GM12878 (cell line): Measurements from ENCODE around the gene RTN3. TPM values are rescaled to one million over a fixed set of nuclear protein-coding genes. Genes with fewer than 3 reads are reported as not detected.

Source experiments
- ATAC-seq: fragments of 200-7000 bp; cut with Tn5 transposase; 3 replicates; pipeline ENCODE4 v1.9.1; 2020; ENCODE audit warnings: mild to moderate bottlenecking, moderate library complexity
- BruUV-seq: library from RNA; stranded (reverse); fragments of 400-500 nt; replicated peaks from 2 replicates; lab custom pipeline; 2021; lab: Mats Ljungman, UMichigan
- CTCF ChIA-PET: fragments of 300-600 bp; sonication (Branson Sonifier 250); formaldehyde crosslinking; extraction: SDS; loops from one replicate; lab custom pipeline; 2021; ENCODE audit warnings: inconsistent platforms; lab: Yijun Ruan, JAX
- POLR2A ChIA-PET: fragments of 350-600 bp; formaldehyde crosslinking; extraction: SDS; loops from one replicate; lab custom pipeline; 2021; ENCODE audit warnings: inconsistent platforms; lab: Charles Lee
- RAD21 ChIA-PET: fragments of 300-600 bp; sonication (Branson Sonifier 250); formaldehyde crosslinking; loops from one replicate; lab custom pipeline; 2023; ENCODE audit warnings: antibody characterized with exemption; ENCODE audit not compliant: unreplicated experiment; lab: Charles Lee
- SMC1A ChIA-PET: fragments of 300-600 bp; sonication (Branson Sonifier 250); formaldehyde crosslinking; loops from one replicate; lab custom pipeline; 2023; ENCODE audit not compliant: unreplicated experiment, uncharacterized antibody; lab: Charles Lee
- DNase-seq: peaks from one replicate; pipeline ENCODE4 v3.0.0-alpha.2; 2011; ENCODE audit warnings: low read depth, low spot score
- FAIRE-seq: peaks from 3 replicates; lab custom pipeline; 2011; peaks lifted over from hg19 to GRCh38; lab: Jason Lieb, UNC
- H2AFZ ChIP-seq: 2 replicates; pipeline ENCODE4 v1.6.0; 2011; ENCODE audit warnings: low read depth, low read length, control low read depth; ENCODE audit not compliant: control insufficient read depth
- H3K27ac ChIP-seq: 2 replicates; pipeline ENCODE4 v1.5.1; 2011; ENCODE audit warnings: control low read depth; ENCODE audit not compliant: control insufficient read depth, insufficient read depth
- H3K27me3 ChIP-seq, 2 experiments: replicated peaks in 1 of 2; 2 replicates each; pipeline versions ENCODE4 v1.6.0 to v1.6.1; 2011; ENCODE audit warnings: low read length in 1 of 2; ENCODE audit not compliant: control insufficient read depth in 2 of 2, insufficient read depth in 2 of 2
- H3K36me3 ChIP-seq, 2 experiments: 2 replicates each; pipeline ENCODE4 v1.5.1; 2011; ENCODE audit warnings: low read length in 1 of 2; ENCODE audit not compliant: control insufficient read depth in 2 of 2, insufficient read depth in 2 of 2
- H3K4me1 ChIP-seq: 2 replicates; pipeline ENCODE4 v1.6.1; 2011; ENCODE audit warnings: mild to moderate bottlenecking, low read length, moderate library complexity, mixed read lengths; ENCODE audit not compliant: control insufficient read depth, insufficient read depth
- H3K4me2 ChIP-seq: 2 replicates; pipeline ENCODE4 v1.6.0; 2011; ENCODE audit warnings: control low read depth; ENCODE audit not compliant: control insufficient read depth, insufficient read depth
- H3K4me3 ChIP-seq: fragments of 200-600 bp; sonication (generic); 2 replicates; pipeline ENCODE4 v1.5.1; 2016
- H3K79me2 ChIP-seq: 2 replicates; pipeline ENCODE4 v1.6.0; 2011; ENCODE audit warnings: low read length; ENCODE audit not compliant: control insufficient read depth, insufficient read depth
- H3K9ac ChIP-seq: 2 replicates; pipeline ENCODE4 v1.8.0; 2011; ENCODE audit warnings: low read length, control low read depth, mixed read lengths; ENCODE audit not compliant: control insufficient read depth, insufficient read depth
- H3K9me3 ChIP-seq: replicated peaks from 3 replicates; pipeline ENCODE4 v1.5.1; 2011; ENCODE audit warnings: mild to moderate bottlenecking, low read length; ENCODE audit not compliant: control insufficient read depth, insufficient read depth
- H4K20me1 ChIP-seq: 2 replicates; pipeline ENCODE4 v1.6.0; 2011; ENCODE audit not compliant: control insufficient read depth, insufficient read depth
- ATF7 ChIP-seq: fragments of 450-650 bp; IDR thresholded peaks from 2 replicates; pipeline ENCODE4 v1.6.1; 2016; ENCODE audit warnings: low read depth, mild to moderate bottlenecking
- CHD1 ChIP-seq: IDR thresholded peaks from 2 replicates; pipeline ENCODE4 v1.6.1; 2012; ENCODE audit warnings: low read depth, low read length, improper control_type of control experiment
- FOXM1 ChIP-seq: IDR thresholded peaks from 2 replicates; pipeline ENCODE4 v1.6.1; 2012; ENCODE audit warnings: low read depth, mild to moderate bottlenecking, inconsistent platforms, low read length, moderate library complexity
- HDGF ChIP-seq: fragments of 450-650 bp; IDR thresholded peaks from 2 replicates; pipeline ENCODE4 v1.6.1; 2016; ENCODE audit warnings: antibody characterized with exemption
- IRF3 ChIP-seq: fragments of 450-650 bp; IDR thresholded peaks from 2 replicates; pipeline ENCODE4 v1.6.1; 2014; ENCODE audit warnings: mild to moderate bottlenecking
- JUNB ChIP-seq: IDR thresholded peaks from 2 replicates; pipeline ENCODE4 v1.6.1; 2016; ENCODE audit warnings: antibody characterized with exemption, mild to moderate bottlenecking
- MLLT1 ChIP-seq: fragments of 450-650 bp; IDR thresholded peaks from 2 replicates; pipeline ENCODE4 v1.6.1; 2016; ENCODE audit warnings: mild to moderate bottlenecking
- NFYB ChIP-seq: IDR thresholded peaks from 2 replicates; pipeline ENCODE4 v1.6.1; 2011; ENCODE audit warnings: low read depth, mild to moderate bottlenecking, low read length, improper control_type of control experiment, moderate library complexity; ENCODE audit not compliant: insufficient read depth
- RAD51 ChIP-seq: fragments of 450-650 bp; IDR thresholded peaks from 2 replicates; pipeline ENCODE4 v1.6.1; 2016; ENCODE audit warnings: moderate library complexity, mild to moderate bottlenecking, inconsistent platforms
- SREBF1 ChIP-seq: IDR thresholded peaks from 2 replicates; pipeline ENCODE4 v1.6.1; 2012; ENCODE audit warnings: mild to moderate bottlenecking, low read length
- STAT1 ChIP-seq: fragments of 450-650 bp; conservative IDR thresholded peaks from 2 replicates; pipeline ENCODE4 v1.6.1; 2014; ENCODE audit warnings: antibody characterized with exemption, mild to moderate bottlenecking
- TAF1 ChIP-seq: IDR thresholded peaks from 2 replicates; pipeline ENCODE4 v1.6.1; 2011; ENCODE audit warnings: mild to moderate bottlenecking, low read depth, low read length, borderline replicate concordance
- TBL1XR1 ChIP-seq: IDR thresholded peaks from 2 replicates; pipeline ENCODE4 v1.6.1; 2012; ENCODE audit warnings: low read depth, low read length, improper control_type of control experiment
- YBX1 ChIP-seq: fragments of 450-650 bp; IDR thresholded peaks from 2 replicates; pipeline ENCODE4 v1.6.1; 2016; ENCODE audit warnings: antibody characterized with exemption
- ZNF622 ChIP-seq: fragments of 450-650 bp; IDR thresholded peaks from 2 replicates; pipeline ENCODE4 v1.6.1; 2017; ENCODE audit warnings: mild to moderate bottlenecking, inconsistent platforms
- WGBS: methylation state at CpG from one replicate; pipeline ENCODE4 v1.1.6; 2016; ENCODE audit warnings: low lambda C conversion rate; ENCODE audit not compliant: insufficient replicate concordance, insufficient coverage; ENCODE audit errors: missing lambda C conversion rate; 5-methylcytosine and 5-hydroxymethylcytosine counted together
- in situ Hi-C: fragments of 300-500 bp; cut with MboI; formaldehyde crosslinking; loops from 9 replicates; pipeline ENCODE4 v1.14.3; 2018; ENCODE audit warnings: mixed read lengths
- intact Hi-C: fragments of 100-400 bp; cut with micrococcal nuclease; formaldehyde crosslinking; loops from one replicate; pipeline ENCODE4 v1.14.2; 2022; ENCODE audit not compliant: unreplicated experiment
- polyA plus RNA-seq, 11 experiments: library from polyadenylated mRNA; depleted of rRNA in 4 of 11; unstranded in 6 of 11; stranded (reverse) in 5 of 11; fragments of >200 nt; fragmentation: Nextera tagmentation in 4 of 11; fragmentation: Illumina TruSeq in 1 of 11; extraction: Ambion mirVana in 4 of 11; extraction: Trizol in 1 of 11; gene quantifications; 1 replicate in 1 of 11; 2 replicates in 10 of 11; pipeline versions ENCODE4 v1.2.1 to v1.2.3, GENCODE V29; 2011 to 2016; ENCODE audit warnings: inconsistent platforms in 2 of 11, missing spikeins in 2 of 11, low read depth in 1 of 11
- total RNA-seq, 4 experiments: library from RNA; depleted of rRNA in 3 of 4; stranded (reverse); fragments of >200 nt in 3 of 4; fragmentation: Illumina TruSeq in 1 of 4; extraction: Trizol in 1 of 4; gene quantifications; 2 replicates each; pipeline versions ENCODE4 v1.2.1 to v1.2.3, GENCODE V29; 2013 to 2021
- TF ChIP-seq, protein P1 (sequence below): fragments of 450-650 bp; IDR thresholded peaks from 2 replicates; pipeline ENCODE4 v1.6.1; 2017; ENCODE audit warnings: mild to moderate bottlenecking, moderate library complexity
- TF ChIP-seq, protein P2 (sequence below): IDR thresholded peaks from 2 replicates; pipeline ENCODE4 v1.6.1; 2012; ENCODE audit warnings: low read length, inconsistent platforms

RTN3 gene
- total and polyA plus RNA-seq, 10 of the 15 experiments (the other 5 are each of a cell fraction or from before 2014, with no cell fraction given), result 22.9 to 64.2 (median 47.0) TPM

DNA sequence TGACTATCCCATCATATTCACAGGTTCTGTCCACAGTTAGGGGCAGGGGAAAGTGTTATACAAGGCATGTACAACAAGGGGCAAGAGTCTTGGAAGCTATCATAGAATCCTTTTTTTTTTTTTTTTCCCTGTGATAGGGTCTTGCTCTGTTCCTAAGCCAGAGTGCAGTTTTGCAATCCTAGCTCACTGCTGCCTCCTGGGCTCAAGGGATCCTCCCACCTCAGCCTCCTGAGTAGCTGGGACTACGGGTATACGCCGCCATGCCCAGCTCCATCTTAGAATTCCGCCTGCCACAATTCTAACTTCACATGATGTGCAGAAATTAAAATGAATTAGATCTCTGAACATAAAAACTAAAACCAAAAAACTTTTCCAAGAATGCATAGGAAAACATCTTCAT lies 55.6 kb downstream of the RTN3 start (continued):
- TF ChIP-seq RAD51 (no peak), TAF1 (no peak), TBL1XR1 (no peak), HDGF (no peak)
- TF ChIP-seq, protein P1, sequence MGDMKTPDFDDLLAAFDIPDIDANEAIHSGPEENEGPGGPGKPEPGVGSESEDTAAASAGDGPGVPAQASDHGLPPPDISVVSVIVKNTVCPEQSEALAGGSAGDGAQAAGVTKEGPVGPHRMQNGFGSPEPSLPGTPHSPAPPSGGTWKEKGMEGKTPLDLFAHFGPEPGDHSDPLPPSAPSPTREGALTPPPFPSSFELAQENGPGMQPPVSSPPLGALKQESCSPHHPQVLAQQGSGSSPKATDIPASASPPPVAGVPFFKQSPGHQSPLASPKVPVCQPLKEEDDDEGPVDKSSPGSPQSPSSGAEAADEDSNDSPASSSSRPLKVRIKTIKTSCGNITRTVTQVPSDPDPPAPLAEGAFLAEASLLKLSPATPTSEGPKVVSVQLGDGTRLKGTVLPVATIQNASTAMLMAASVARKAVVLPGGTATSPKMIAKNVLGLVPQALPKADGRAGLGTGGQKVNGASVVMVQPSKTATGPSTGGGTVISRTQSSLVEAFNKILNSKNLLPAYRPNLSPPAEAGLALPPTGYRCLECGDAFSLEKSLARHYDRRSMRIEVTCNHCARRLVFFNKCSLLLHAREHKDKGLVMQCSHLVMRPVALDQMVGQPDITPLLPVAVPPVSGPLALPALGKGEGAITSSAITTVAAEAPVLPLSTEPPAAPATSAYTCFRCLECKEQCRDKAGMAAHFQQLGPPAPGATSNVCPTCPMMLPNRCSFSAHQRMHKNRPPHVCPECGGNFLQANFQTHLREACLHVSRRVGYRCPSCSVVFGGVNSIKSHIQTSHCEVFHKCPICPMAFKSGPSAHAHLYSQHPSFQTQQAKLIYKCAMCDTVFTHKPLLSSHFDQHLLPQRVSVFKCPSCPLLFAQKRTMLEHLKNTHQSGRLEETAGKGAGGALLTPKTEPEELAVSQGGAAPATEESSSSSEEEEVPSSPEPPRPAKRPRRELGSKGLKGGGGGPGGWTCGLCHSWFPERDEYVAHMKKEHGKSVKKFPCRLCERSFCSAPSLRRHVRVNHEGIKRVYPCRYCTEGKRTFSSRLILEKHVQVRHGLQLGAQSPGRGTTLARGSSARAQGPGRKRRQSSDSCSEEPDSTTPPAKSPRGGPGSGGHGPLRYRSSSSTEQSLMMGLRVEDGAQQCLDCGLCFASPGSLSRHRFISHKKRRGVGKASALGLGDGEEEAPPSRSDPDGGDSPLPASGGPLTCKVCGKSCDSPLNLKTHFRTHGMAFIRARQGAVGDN, result no peak

DNA sequence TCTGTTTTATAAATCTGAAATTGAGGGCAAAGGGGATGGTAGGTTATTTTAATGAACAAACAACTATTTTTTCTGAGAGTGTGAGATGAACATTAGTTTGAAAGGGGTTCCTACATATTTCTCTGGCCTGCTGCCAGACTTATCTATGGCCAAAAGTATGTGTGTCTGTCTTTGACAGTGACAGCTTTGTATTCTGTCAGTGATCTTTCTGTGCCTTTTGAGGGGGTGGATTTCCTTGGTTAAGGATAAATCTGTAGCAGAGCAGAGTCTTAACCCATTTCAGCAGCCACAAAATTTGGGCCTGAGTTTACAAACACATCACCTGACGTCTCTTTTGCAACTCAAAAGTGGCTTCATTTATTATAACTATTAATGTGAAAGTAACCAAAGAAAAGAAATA lies 56.4 kb downstream of the RTN3 start:
- DNase-seq (no peak), ATAC-seq (no peak), FAIRE-seq (no peak)
- BruUV-seq, result no TSS peak
- H3K27me3 ChIP-seq, result no peaks in the 10 kb centered on the region
- ChIA-PET POLR2A (no interaction called here), CTCF (interaction anchor here (0.9 to 9.4 kb wide), 25 partner anchors 9 to 259 kb away, joined by 3 to 131 read pairs (median 6); partner anchors contain the start of genes ATL3 and PLAAT4), SMC1A (interaction anchor here (0.8 to 5.9 kb wide), 16 partner anchors 32 to 259 kb away, joined by 3 to 46 read pairs (median 5); partner anchors contain the start of gene ATL3), RAD21 (interaction anchor here (0.9 to 2.4 kb wide), 10 partner anchors 27 to 259 kb away, joined by 3 to 19 read pairs (median 6); partner anchors contain the start of genes ATL3 and RTN3)
- no peak overlapping the region for H3K4me2 ChIP-seq
- no peak overlapping the region for H3K27ac ChIP-seq
- no peak overlapping the region for H2AFZ ChIP-seq
- no peaks in the 10 kb centered on the region for H3K4me1 ChIP-seq
- no peaks in the 10 kb centered on the region for H3K36me3 ChIP-seq
- in situ Hi-C loops, result loop anchor here (5.0 kb wide), 1 partner anchor 260 kb away; no protein-coding TSS in a partner anchor
- H4K20me1 ChIP-seq, result no peaks in the 10 kb centered on the region; the same call in 1 of the 2 replicates
- intact Hi-C loops, result loop anchor here (1.0 to 5.0 kb wide), 3 partner anchors 98 to 259 kb away; no protein-coding TSS in a partner anchor
- no peak overlapping the region for H3K4me3 ChIP-seq
- H3K79me2 ChIP-seq, result no peaks in the 10 kb centered on the region
- no peaks in the 10 kb centered on the region for H3K9me3 ChIP-seq
- WGBS, result 92% methylated on average over 1 of the region's 1 CpG
- H3K9ac ChIP-seq, result no peak overlapping the region
- TF ChIP-seq NFYB (no peak), STAT1 (no peak), SREBF1 (no peak), JUNB (no peak), IRF3 (no peak), FOXM1 (no peak), CHD1 (no peak), ATF7 (no peak), YBX1 (no peak), ZNF622 (no peak), MLLT1 (no peak)
- TF ChIP-seq, protein P2, sequence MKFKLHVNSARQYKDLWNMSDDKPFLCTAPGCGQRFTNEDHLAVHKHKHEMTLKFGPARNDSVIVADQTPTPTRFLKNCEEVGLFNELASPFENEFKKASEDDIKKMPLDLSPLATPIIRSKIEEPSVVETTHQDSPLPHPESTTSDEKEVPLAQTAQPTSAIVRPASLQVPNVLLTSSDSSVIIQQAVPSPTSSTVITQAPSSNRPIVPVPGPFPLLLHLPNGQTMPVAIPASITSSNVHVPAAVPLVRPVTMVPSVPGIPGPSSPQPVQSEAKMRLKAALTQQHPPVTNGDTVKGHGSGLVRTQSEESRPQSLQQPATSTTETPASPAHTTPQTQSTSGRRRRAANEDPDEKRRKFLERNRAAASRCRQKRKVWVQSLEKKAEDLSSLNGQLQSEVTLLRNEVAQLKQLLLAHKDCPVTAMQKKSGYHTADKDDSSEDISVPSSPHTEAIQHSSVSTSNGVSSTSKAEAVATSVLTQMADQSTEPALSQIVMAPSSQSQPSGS, result no peak
